B cell (primary cell): ENCODE data around the gene FRMD4A. TPM values are rescaled to one million over a fixed set of nuclear protein-coding genes. Genes with fewer than 3 reads are reported as not detected.

Source experiments
- ATAC-seq: fragments of 200-7000 bp; cut with Tn5 transposase; one replicate; pipeline ENCODE4 v1.10.0; 2021; ENCODE audit warnings: low read depth, mild to moderate bottlenecking, moderate number of reproducible peaks, moderate library complexity
- CTCF ChIA-PET: fragments of 350-600 bp; sonication (Branson Sonifier 250); formaldehyde crosslinking; loops from one replicate; lab custom pipeline; 2021; ENCODE audit warnings: antibody characterized with exemption, inconsistent platforms; lab: Charles Lee
- POLR2A ChIA-PET: fragments of 350-600 bp; sonication (Branson Sonifier 250); formaldehyde crosslinking; loops from one replicate; lab custom pipeline; 2021; ENCODE audit warnings: antibody characterized with exemption; lab: Charles Lee
- DNase-seq: peaks from one replicate; pipeline ENCODE4 v3.0.0; 2013
- H2AFZ ChIP-seq: 2 replicates; pipeline ENCODE4 v1.6.1; 2012; ENCODE audit warnings: mild to moderate bottlenecking, low read depth, low read length; ENCODE audit not compliant: insufficient read depth, poor library complexity, severe bottlenecking
- H3K27ac ChIP-seq, 2 donors: 1 replicate in 1 of 2; 2 replicates in 1 of 2; pipeline ENCODE4 v1.5.1; 2012 to 2013; ENCODE audit warnings: low read length in 2 of 2, mild to moderate bottlenecking in 2 of 2, moderate library complexity in 1 of 2
- H3K27me3 ChIP-seq, 4 experiments: fragments of 200-600 bp in 1 of 4; sonication (generic) in 1 of 4; replicated peaks in 1 of 4; 1 replicate in 2 of 4; 2 replicates in 2 of 4; pipeline versions ENCODE4 v1.6.1 to v1.7.0; 2013 to 2016; ENCODE audit warnings: low read length in 3 of 4, mild to moderate bottlenecking in 2 of 4, mixed read lengths in 1 of 4, moderate library complexity in 1 of 4; ENCODE audit not compliant: insufficient read depth in 4 of 4, control insufficient read depth in 3 of 4; ENCODE audit errors: control extremely low read depth in 1 of 4
- H3K36me3 ChIP-seq, 2 experiments: replicated peaks in 1 of 2; 1 replicate in 1 of 2; 2 replicates in 1 of 2; pipeline versions ENCODE4 v1.6.1 to v1.7.1; 2013; ENCODE audit warnings: low read length in 1 of 2; ENCODE audit not compliant: insufficient read depth in 2 of 2, control insufficient read depth in 1 of 2; ENCODE audit errors: control extremely low read depth in 1 of 2, extremely low read depth in 1 of 2
- H3K4me1 ChIP-seq, 2 donors: fragments of 200-600 bp in 1 of 2; sonication (generic) in 1 of 2; 1 replicate in 1 of 2; 2 replicates in 1 of 2; pipeline versions ENCODE4 v1.5.1 to v1.6.1; 2013 to 2017; ENCODE audit warnings: low read length in 2 of 2; ENCODE audit not compliant: control insufficient read depth in 2 of 2, insufficient read depth in 2 of 2
- H3K4me2 ChIP-seq: replicated peaks from 2 replicates; pipeline ENCODE3; 2012; ENCODE audit warnings: mild to moderate bottlenecking, low read depth, low read length; ENCODE audit not compliant: poor library complexity, severe bottlenecking
- H3K4me3 ChIP-seq, 5 experiments: fragments of 200-600 bp in 1 of 5; sonication (generic) in 1 of 5; 1 replicate in 3 of 5; 2 replicates in 2 of 5; pipeline versions ENCODE4 v1.5.1 to v1.7.0; 2011 to 2016; ENCODE audit warnings: low read length in 4 of 5, mild to moderate bottlenecking in 4 of 5, low read depth in 2 of 5, control low read depth in 1 of 5, moderate library complexity in 1 of 5; ENCODE audit not compliant: insufficient read depth in 1 of 5; ENCODE audit errors: control extremely low read depth in 1 of 5, extremely low read depth in 1 of 5
- H3K79me2 ChIP-seq: fragments of 200-600 bp; sonication (generic); one replicate; pipeline ENCODE4 v1.6.0; 2016; ENCODE audit warnings: low read length; ENCODE audit not compliant: control insufficient read depth, insufficient read depth
- H3K9ac ChIP-seq: fragments of 200-600 bp; sonication (generic); 2 replicates; pipeline ENCODE4 v1.6.1; 2017; ENCODE audit warnings: mild to moderate bottlenecking, low read length, moderate library complexity
- H3K9me3 ChIP-seq, 3 donors: one replicate each; pipeline versions ENCODE4 v1.6.1 to v1.7.1; 2013; ENCODE audit warnings: low read length in 2 of 3; ENCODE audit not compliant: control insufficient read depth in 2 of 3, insufficient read depth in 1 of 3; ENCODE audit errors: control extremely low read depth in 1 of 3
- H4K20me1 ChIP-seq: 2 replicates; pipeline ENCODE4 v1.6.0; 2012; ENCODE audit warnings: mild to moderate bottlenecking, low read length; ENCODE audit not compliant: insufficient read depth, control insufficient read depth, poor library complexity, severe bottlenecking
- H3K27ac Mint-ChIP-seq: one replicate; pipeline ENCODE4 v1.8.0; 2021; ENCODE audit warnings: mixed read lengths
- H3K27me3 Mint-ChIP-seq: one replicate; pipeline ENCODE4 v1.8.0; 2021; ENCODE audit warnings: mixed read lengths
- H3K4me1 Mint-ChIP-seq: one replicate; pipeline ENCODE4 v1.8.0; 2021; ENCODE audit warnings: mixed read lengths
- H3K4me3 Mint-ChIP-seq: one replicate; pipeline ENCODE4 v1.8.0; 2021; ENCODE audit warnings: mixed read lengths
- H3K9me3 Mint-ChIP-seq: one replicate; pipeline ENCODE4 v1.8.0; 2022; ENCODE audit warnings: mixed read lengths; ENCODE audit not compliant: insufficient read depth
- EZH2 ChIP-seq: IDR thresholded peaks from 2 replicates; pipeline ENCODE4 v1.6.1; 2012; ENCODE audit warnings: borderline replicate concordance, low read depth, mild to moderate bottlenecking, moderate library complexity, low read length; ENCODE audit not compliant: insufficient read depth, poor library complexity, severe bottlenecking
- WGBS: methylation state at CpG from one replicate; pipeline ENCODE4 v1.1.5; 2013; ENCODE audit warnings: missing lambda C conversion rate; ENCODE audit not compliant: insufficient coverage; 5-methylcytosine and 5-hydroxymethylcytosine counted together
- intact Hi-C: fragments of 100-400 bp; cut with micrococcal nuclease; formaldehyde crosslinking; loops from one replicate; pipeline ENCODE4 v1.10.0; 2022
- polyA plus RNA-seq: library from polyadenylated mRNA; depleted of rRNA; stranded (reverse); fragments of >200 nt; gene quantifications from 2 replicates; pipeline ENCODE4 v1.2.3, GENCODE V29; 2012
- total RNA-seq, 2 donors: library from RNA; stranded (reverse); fragments of 120-200 nt in 1 of 2; gene quantifications; 1 replicate in 1 of 2; 2 replicates in 1 of 2; pipeline versions ENCODE4 v1.2.3 to v1.2.4, GENCODE V29; 2013 to 2022
- TF ChIP-seq, protein P1 (sequence below): fragments of 200-600 bp; IDR thresholded peaks from one replicate; pipeline ENCODE4 v1.8.0; 2022; ENCODE audit warnings: antibody characterized with exemption, mild to moderate bottlenecking

The FRMD4A gene
- total and polyA plus RNA-seq, 2 donors (not counting 1 experiment from before 2014, with no cell fraction given) = 0.76 to 3.4 TPM

GRCh38 chr10:13848520-13849445 lies 481.9 kb downstream of the FRMD4A start:
- Histone ChIP-seq H3K79me2 (no peaks in the 10 kb centered on the region), H3K4me2 (no peak overlapping the region), H3K9me3 (peaks cover 0 to 6% (median 0%) of the 10 kb centered on the region in 3 donors), H3K4me3 (no peak overlapping the region), H3K27ac (no peak overlapping the region), H3K36me3 (no peaks in the 10 kb centered on the region), H3K9ac (no peak overlapping the region), H3K4me1 (peaks cover 6 to 9% of the 10 kb centered on the region in 2 donors), H2AFZ (no peak overlapping the region), H4K20me1 (no peaks in the 10 kb centered on the region), H3K27me3 (peaks cover 0 to 17% (median 4%) of the 10 kb centered on the region in 4 experiments)
- POLR2A ChIA-PET = no interaction called here
- TF ChIP-seq, protein P1, sequence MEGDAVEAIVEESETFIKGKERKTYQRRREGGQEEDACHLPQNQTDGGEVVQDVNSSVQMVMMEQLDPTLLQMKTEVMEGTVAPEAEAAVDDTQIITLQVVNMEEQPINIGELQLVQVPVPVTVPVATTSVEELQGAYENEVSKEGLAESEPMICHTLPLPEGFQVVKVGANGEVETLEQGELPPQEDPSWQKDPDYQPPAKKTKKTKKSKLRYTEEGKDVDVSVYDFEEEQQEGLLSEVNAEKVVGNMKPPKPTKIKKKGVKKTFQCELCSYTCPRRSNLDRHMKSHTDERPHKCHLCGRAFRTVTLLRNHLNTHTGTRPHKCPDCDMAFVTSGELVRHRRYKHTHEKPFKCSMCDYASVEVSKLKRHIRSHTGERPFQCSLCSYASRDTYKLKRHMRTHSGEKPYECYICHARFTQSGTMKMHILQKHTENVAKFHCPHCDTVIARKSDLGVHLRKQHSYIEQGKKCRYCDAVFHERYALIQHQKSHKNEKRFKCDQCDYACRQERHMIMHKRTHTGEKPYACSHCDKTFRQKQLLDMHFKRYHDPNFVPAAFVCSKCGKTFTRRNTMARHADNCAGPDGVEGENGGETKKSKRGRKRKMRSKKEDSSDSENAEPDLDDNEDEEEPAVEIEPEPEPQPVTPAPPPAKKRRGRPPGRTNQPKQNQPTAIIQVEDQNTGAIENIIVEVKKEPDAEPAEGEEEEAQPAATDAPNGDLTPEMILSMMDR = no peak
- TF ChIP-seq EZH2 = no peak
- ATAC-seq = no peak
- H3K27ac Mint-ChIP-seq = no peak overlapping the region
- H3K4me1 Mint-ChIP-seq = peaks cover 5% of the 10 kb centered on the region
- peaks cover 39% of the 10 kb centered on the region for H3K27me3 Mint-ChIP-seq
- H3K9me3 Mint-ChIP-seq = no peaks in the 10 kb centered on the region
- 88% methylated on average over 6 of the region's 16 CpGs for WGBS
- intact Hi-C loops = no loop called here
- no peak overlapping the region for H3K4me3 Mint-ChIP-seq
- no peak for DNase-seq
- CTCF ChIA-PET = no interaction called here

DNA sequence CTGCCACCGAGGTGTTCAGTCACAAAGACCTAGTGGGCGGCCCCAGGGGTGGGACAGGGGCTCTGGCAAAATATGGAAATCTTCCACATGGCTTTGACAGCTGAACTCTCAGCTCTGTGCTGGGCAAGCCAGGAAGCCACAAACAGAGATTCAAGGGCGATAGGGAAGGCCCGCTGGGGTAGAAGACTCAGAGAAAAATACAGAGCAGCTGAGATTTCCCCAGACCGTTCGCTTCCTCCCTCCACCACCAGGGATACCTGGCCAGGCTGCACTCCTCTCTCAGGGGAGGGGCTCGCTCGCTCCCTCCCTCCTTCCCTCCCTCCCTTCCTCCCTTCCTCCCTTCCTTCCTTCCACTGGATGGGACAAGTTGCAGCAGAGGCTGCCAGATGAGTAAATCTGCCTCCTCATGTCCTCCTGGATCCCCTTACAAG lies 483.5 kb downstream of the FRMD4A start:
- Histone ChIP-seq H3K36me3 (no peaks in the 10 kb centered on the region), H3K9ac (no peak overlapping the region), H3K9me3 (no peaks in the 10 kb centered on the region), H3K4me3 (no peak overlapping the region), H3K27me3 (peaks cover 0 to 17% (median 4%) of the 10 kb centered on the region in 4 experiments), H4K20me1 (no peaks in the 10 kb centered on the region), H3K79me2 (no peaks in the 10 kb centered on the region), H3K27ac (no peak overlapping the region), H3K4me1 (peaks cover 0 to 8% of the 10 kb centered on the region in 2 donors), H3K4me2 (no peak overlapping the region), H2AFZ (no peak overlapping the region)
- H3K27me3 Mint-ChIP-seq = peaks cover 44% of the 10 kb centered on the region
- no peak overlapping the region for H3K27ac Mint-ChIP-seq
- intact Hi-C loops = no loop called here
- 8% methylated on average over 8 of the region's 8 CpGs for WGBS
- H3K9me3 Mint-ChIP-seq = no peaks in the 10 kb centered on the region
- POLR2A ChIA-PET = interaction anchor here (0.6 kb wide), 1 partner anchor 194 kb away, joined by 3 read pairs; no protein-coding TSS in a partner anchor
- no peak overlapping the region for H3K4me3 Mint-ChIP-seq
- peaks cover 4% of the 10 kb centered on the region for H3K4me1 Mint-ChIP-seq
- ATAC-seq (no peak), DNase-seq (no peak)
- TF ChIP-seq, protein P1 = no peak
- no peak for TF ChIP-seq EZH2
- CTCF ChIA-PET = no interaction called here
